GM18508 (cell line): ENCODE results near the gene FURIN.
"Not testable (repeated sequence)": the region's sequence is repeated elsewhere in the genome, so short reads cannot be mapped to it uniquely, and the experiment has no call there.

Experiments used
- ATAC-seq: cut with Tn5 transposase; IDR thresholded peaks from one replicate; pipeline ENCODE4 v1.9.1; 2021; ENCODE audit warnings: moderate number of reproducible peaks; ENCODE audit not compliant: insufficient read depth, unreplicated experiment

The FURIN gene

GRCh38 chr15:90840157-90840855 lies 28.1 kb upstream of the FURIN start:
- no peak for ATAC-seq

DNA sequence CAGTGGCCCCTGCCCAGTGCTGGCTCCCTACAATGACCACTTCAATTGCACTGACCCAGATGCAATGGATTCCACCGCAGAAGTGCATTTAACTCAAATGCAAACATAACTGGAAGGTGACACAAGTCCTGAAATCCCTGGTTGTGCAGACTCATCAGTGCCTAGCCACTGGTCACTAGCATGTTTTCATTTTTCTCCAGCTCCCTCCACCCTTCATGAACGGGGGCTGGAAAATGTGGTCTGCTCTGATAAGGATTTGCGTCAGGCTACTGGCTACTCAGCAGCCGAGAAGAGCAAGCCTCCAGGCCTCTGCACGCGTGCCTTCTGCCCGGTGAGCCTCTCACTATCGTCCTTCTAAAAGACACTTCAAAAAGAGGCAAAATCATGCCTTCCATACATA lies 27.4 kb upstream of the FURIN start:
- ATAC-seq: no peak

- no peak for ATAC-seq
These were observed 23.7 kb upstream of the FURIN start for GRCh38 chr15:90844696-90845095.

- ATAC-seq: peak; percentile 75
These were observed 23.0 kb upstream of the FURIN start for GRCh38 chr15:90845201-90845949.

GRCh38 chr15:90849424-90849823 lies 19.0 kb upstream of the FURIN start:
- not testable (repeated sequence) for ATAC-seq

- no peak for ATAC-seq
These were observed 17.3 kb upstream of the FURIN start for GRCh38 chr15:90851114-90851513.

GRCh38 chr15:90851940-90852339 lies 16.4 kb upstream of the FURIN start:
- no peak for ATAC-seq

GRCh38 chr15:90855139-90855538 lies 13.2 kb upstream of the FURIN start:
- no peak for ATAC-seq

GRCh38 chr15:90857337-90857736 lies 11.1 kb upstream of the FURIN start:
- ATAC-seq: no peak

DNA sequence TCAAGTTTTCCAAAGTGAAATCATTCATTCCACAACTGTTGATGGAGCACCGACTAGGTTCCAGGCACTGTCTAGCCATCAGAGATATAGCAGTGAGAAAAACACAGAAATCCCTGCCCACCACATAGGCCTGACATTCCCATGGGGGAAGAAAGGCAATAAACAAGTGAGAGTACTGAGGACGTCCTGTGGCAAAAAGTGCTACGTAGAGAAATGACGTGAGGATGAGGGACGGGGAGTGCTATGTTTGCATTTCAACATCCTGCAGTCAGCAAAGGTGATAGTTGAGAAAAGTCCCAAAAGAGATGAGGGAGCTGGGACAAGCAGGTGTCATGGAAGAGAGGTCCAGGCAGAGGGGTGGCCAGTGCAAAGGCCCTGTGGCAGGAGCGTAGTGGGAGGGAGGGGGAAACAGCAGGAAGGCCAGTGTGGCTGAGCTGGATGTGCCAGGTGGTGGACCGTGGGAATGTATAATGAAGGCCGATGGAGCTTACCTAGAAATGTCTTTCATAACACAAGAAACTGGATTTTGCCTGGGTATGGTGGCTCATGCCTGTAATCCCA lies 10.4 kb upstream of the FURIN start:
- no peak for ATAC-seq

GRCh38 chr15:90859234-90860131 lies 8.9 kb upstream of the FURIN start:
- no peak for ATAC-seq

- ATAC-seq: no peak
These were observed 7.9 kb upstream of the FURIN start for GRCh38 chr15:90860450-90860849.

DNA sequence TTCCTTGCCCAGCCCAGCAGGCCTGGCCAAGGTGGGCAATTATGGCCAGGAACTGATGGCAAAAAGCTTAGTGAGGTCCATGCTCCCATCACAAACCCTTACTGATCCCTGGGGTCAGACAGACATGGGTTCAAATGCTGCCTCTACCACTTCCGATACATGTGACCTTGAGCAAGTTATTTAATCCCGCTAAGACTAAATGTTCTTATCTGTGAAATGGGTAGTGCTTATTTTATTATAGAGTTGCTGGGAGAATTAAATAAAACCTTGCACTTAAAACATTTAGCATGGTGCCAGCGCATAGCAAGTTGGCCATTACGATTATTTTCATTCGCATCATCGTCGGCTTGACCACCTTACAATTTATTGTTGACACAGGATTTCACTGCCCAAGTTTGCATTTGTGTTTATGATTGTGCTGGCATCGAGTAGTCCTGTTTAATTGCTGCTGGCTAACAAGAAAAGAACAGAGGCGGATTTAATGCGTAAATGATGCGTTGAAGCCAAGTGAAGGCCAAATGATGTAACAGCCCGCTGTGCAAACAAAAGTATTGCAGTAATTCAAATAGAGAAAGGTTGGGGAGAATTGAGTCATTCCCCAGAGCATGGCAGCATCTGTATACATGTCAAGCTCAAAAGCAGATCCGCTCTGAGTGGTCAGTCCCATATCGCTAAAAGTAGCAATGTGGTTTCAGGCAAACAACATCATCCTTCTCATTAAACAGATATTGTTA lies 7.3 kb upstream of the FURIN start:
- ATAC-seq: no peak

DNA sequence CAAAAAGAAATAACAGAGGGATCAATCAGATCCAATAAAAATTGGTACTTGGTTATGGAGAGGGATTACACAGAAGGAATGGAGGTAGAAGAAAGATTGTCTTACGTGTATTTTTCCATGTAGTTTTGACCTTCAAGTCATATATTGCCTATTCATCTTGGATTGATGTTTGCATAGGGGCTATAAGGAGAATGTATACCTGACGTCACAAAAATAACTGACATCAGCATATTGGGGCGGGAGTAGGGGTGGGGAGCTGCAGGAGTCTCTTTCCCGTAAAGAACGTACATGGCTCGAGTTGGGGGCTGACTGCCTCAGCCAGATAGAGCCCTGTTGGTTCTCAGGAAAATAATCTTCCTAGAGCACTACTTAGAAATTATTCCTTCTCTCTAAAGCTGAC lies 5.9 kb upstream of the FURIN start:
- ATAC-seq: no peak

DNA sequence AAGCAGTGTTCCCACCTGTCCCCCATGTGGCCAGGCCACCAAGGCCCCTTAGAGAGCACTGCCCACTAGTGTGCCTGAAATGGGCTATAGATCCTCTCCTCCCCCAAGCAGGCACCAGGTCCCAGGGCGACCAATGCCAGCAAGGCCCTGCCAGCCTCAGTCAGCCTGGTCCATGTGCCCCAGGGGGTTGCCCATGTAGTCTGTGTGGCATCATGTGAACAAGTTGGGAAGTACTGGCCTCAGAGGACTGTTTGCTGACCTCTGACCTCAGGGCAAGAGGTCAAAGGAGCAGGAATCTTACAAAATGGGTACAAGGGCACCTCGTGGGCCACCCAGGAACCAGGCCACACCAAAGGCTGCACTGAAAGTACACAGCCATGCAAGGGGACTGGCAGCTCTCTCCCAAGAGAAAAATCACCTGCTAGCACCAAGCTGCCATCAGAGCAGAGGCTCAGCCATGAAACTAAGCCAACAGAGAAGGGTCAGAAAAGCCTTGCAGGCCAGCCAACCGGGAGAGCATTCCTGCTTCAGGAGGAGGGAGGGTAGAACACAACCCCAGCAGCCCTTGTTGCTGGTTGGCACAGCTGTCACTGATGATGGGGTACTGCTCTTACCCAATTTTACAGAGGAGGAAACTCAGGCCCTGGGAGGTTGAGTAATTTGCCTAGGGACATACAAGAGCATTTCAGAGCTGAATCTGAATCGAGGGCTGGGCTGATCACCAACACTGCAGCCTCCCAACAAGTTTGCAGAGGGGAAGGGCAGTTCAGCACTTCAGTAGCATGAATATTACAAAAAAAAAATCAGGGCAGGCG lies 5.2 kb upstream of the FURIN start:
- no peak for ATAC-seq

GRCh38 chr15:90863987-90864386 lies 4.4 kb upstream of the FURIN start:
- ATAC-seq: no peak

GRCh38 chr15:90864507-90864906 lies 3.9 kb upstream of the FURIN start:
- no peak for ATAC-seq

- ATAC-seq: no peak
These were observed 2.7 kb upstream of the FURIN start for GRCh38 chr15:90865702-90866101.

DNA sequence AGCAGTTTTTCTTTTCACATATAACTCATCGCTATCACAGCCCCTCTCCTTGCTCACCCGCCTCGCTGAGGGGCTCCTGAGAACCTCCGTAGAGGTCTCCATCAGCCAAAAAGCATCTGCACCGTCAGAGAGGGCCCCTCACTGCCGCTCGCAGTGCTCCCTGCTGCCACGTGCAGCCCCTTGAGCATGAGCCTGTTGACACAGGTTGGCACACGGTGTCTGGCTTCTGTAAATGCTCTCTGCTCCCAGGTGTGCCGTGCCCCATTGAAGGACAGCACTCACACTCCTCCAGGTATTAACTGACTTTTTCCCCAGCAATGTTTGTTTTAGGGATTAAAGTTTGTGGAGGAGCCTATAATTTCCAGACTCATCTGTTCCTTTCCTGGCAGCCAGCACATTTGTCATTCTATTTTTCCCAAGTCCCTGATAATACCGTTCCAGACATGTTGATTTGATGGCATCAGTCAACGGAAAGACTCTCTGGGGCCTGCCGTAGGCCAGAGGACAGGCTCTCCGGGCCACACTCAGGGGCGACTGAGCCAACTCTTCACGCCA lies 2.1 kb upstream of the FURIN start:
- ATAC-seq: no peak
